ENCODE results near the gene XIRP2. TPM values are rescaled to one million over a fixed set of nuclear protein-coding genes. Genes with fewer than 3 reads are reported as not detected.

XIRP2 gene
- total RNA-seq, 1 experiment from 2014 or later: not detected

GRCh38 chr2:166957686-166958085 lies 69.4 kb downstream of the XIRP2 start:
- Histone ChIP-seq H3K9me2 (replicated peaks; ENCODE audit: insufficient read depth, low read length) (no peaks in the 10 kb centered on the region), H3K4me3 (ENCODE audit: low read length) (no peak overlapping the region), H3K36me3 (ENCODE audit: insufficient read depth, low read length) (no peaks in the 10 kb centered on the region), H3K27ac (ENCODE audit: low read length) (no peak overlapping the region), H3K4me1 (ENCODE audit: low read length) (no peaks in the 10 kb centered on the region), H3K79me2 (ENCODE audit: low read length) (no peaks in the 10 kb centered on the region), H3K9me3 (ENCODE audit: low read length) (peaks cover 12% of the 10 kb centered on the region), H2AFZ (ENCODE audit: low read length) (no peak overlapping the region), H3K9ac (ENCODE audit: low read length) (no peak overlapping the region), H4K20me1 (ENCODE audit: insufficient read depth, low read depth, low read length) (no peaks in the 10 kb centered on the region), H3K27me3 (ENCODE audit: low read length) (no peaks in the 10 kb centered on the region), H3K4me2 (ENCODE audit: low read depth, low read length, poor library complexity, severe bottlenecking) (no peak overlapping the region)
- no peak for DNase-seq

GRCh38 chr2:166958986-166959481 lies 70.8 kb downstream of the XIRP2 start:
- Histone ChIP-seq H3K4me2 (ENCODE audit: low read depth, low read length, poor library complexity, severe bottlenecking) (no peak overlapping the region), H3K36me3 (ENCODE audit: insufficient read depth, low read length) (no peaks in the 10 kb centered on the region), H2AFZ (ENCODE audit: low read length) (no peak overlapping the region), H3K9ac (ENCODE audit: low read length) (no peak overlapping the region), H3K9me2 (replicated peaks; ENCODE audit: insufficient read depth, low read length) (no peaks in the 10 kb centered on the region), H3K4me3 (ENCODE audit: low read length) (no peak overlapping the region), H3K27me3 (ENCODE audit: low read length) (no peaks in the 10 kb centered on the region), H3K9me3 (ENCODE audit: low read length) (peaks cover 4% of the 10 kb centered on the region), H4K20me1 (ENCODE audit: insufficient read depth, low read depth, low read length) (no peaks in the 10 kb centered on the region), H3K79me2 (ENCODE audit: low read length) (no peaks in the 10 kb centered on the region), H3K4me1 (ENCODE audit: low read length) (no peaks in the 10 kb centered on the region), H3K27ac (ENCODE audit: low read length) (no peak overlapping the region)
- DNase-seq: no peak

GRCh38 chr2:166959556-166959955 lies 71.3 kb downstream of the XIRP2 start:
- H3K9ac ChIP-seq (ENCODE audit: low read length): no peak overlapping the region

GRCh38 chr2:166960702-166961270 lies 72.5 kb downstream of the XIRP2 start:
- Histone ChIP-seq H3K79me2 (ENCODE audit: low read length) (no peaks in the 10 kb centered on the region), H3K36me3 (ENCODE audit: insufficient read depth, low read length) (no peaks in the 10 kb centered on the region), H3K9me2 (replicated peaks; ENCODE audit: insufficient read depth, low read length) (no peaks in the 10 kb centered on the region), H3K4me3 (ENCODE audit: low read length) (no peak overlapping the region), H3K27me3 (ENCODE audit: low read length) (no peaks in the 10 kb centered on the region), H3K4me1 (ENCODE audit: low read length) (no peaks in the 10 kb centered on the region), H4K20me1 (ENCODE audit: insufficient read depth, low read depth, low read length) (no peaks in the 10 kb centered on the region), H3K9me3 (ENCODE audit: low read length) (peaks cover 7% of the 10 kb centered on the region), H3K9ac (ENCODE audit: low read length) (no peak overlapping the region), H2AFZ (ENCODE audit: low read length) (no peak overlapping the region), H3K27ac (ENCODE audit: low read length) (no peak overlapping the region), H3K4me2 (ENCODE audit: low read depth, low read length, poor library complexity, severe bottlenecking) (no peak overlapping the region)
- DNase-seq: no peak

More at GRCh38 chr2:166959556-166959955, 71.3 kb downstream of the XIRP2 start:
- Histone ChIP-seq H3K4me2 (ENCODE audit: low read depth, low read length, poor library complexity, severe bottlenecking) (no peak overlapping the region), H3K4me1 (ENCODE audit: low read length) (no peaks in the 10 kb centered on the region), H3K9me3 (ENCODE audit: low read length) (peaks cover 5% of the 10 kb centered on the region), H3K9me2 (replicated peaks; ENCODE audit: insufficient read depth, low read length) (no peaks in the 10 kb centered on the region), H3K4me3 (ENCODE audit: low read length) (no peak overlapping the region), H3K36me3 (ENCODE audit: insufficient read depth, low read length) (no peaks in the 10 kb centered on the region), H4K20me1 (ENCODE audit: insufficient read depth, low read depth, low read length) (no peaks in the 10 kb centered on the region), H2AFZ (ENCODE audit: low read length) (no peak overlapping the region), H3K27ac (ENCODE audit: low read length) (no peak overlapping the region), H3K27me3 (ENCODE audit: low read length) (no peaks in the 10 kb centered on the region), H3K79me2 (ENCODE audit: low read length) (no peaks in the 10 kb centered on the region)
- no peak for DNase-seq

- no peak overlapping the region for H3K27ac ChIP-seq (ENCODE audit: low read length)
- no peak overlapping the region for H3K9ac ChIP-seq (ENCODE audit: low read length)
- peaks cover 12% of the 10 kb centered on the region for H3K9me3 ChIP-seq (ENCODE audit: low read length)
- H3K4me3 ChIP-seq (ENCODE audit: low read length): no peak overlapping the region
- H3K4me1 ChIP-seq (ENCODE audit: low read length): no peaks in the 10 kb centered on the region
- no peaks in the 10 kb centered on the region for H3K27me3 ChIP-seq (ENCODE audit: low read length)
- H3K79me2 ChIP-seq (ENCODE audit: low read length): no peaks in the 10 kb centered on the region
- no peaks in the 10 kb centered on the region for H3K9me2 ChIP-seq (replicated peaks; ENCODE audit: insufficient read depth, low read length)
- H3K4me2 ChIP-seq (ENCODE audit: low read depth, low read length, poor library complexity, severe bottlenecking): no peak overlapping the region
- no peaks in the 10 kb centered on the region for H4K20me1 ChIP-seq (ENCODE audit: insufficient read depth, low read depth, low read length)
- H2AFZ ChIP-seq (ENCODE audit: low read length): no peak overlapping the region
- DNase-seq: no peak
- no peaks in the 10 kb centered on the region for H3K36me3 ChIP-seq (ENCODE audit: insufficient read depth, low read length)
Measured at GRCh38 chr2:166961933-166962332, 73.7 kb downstream of the XIRP2 start.

GRCh38 chr2:166969486-166969885 lies 81.2 kb downstream of the XIRP2 start:
- Histone ChIP-seq H3K27me3 (ENCODE audit: low read length) (no peaks in the 10 kb centered on the region), H3K4me1 (ENCODE audit: low read length) (no peaks in the 10 kb centered on the region), H3K79me2 (ENCODE audit: low read length) (no peaks in the 10 kb centered on the region), H3K27ac (ENCODE audit: low read length) (no peak overlapping the region), H3K9me2 (replicated peaks; ENCODE audit: insufficient read depth, low read length) (no peaks in the 10 kb centered on the region), H3K4me3 (ENCODE audit: low read length) (no peak overlapping the region), H3K36me3 (ENCODE audit: insufficient read depth, low read length) (no peaks in the 10 kb centered on the region), H3K4me2 (ENCODE audit: low read depth, low read length, poor library complexity, severe bottlenecking) (no peak overlapping the region), H3K9me3 (ENCODE audit: low read length) (peaks cover 24% of the 10 kb centered on the region), H2AFZ (ENCODE audit: low read length) (no peak overlapping the region), H3K9ac (ENCODE audit: low read length) (no peak overlapping the region), H4K20me1 (ENCODE audit: insufficient read depth, low read depth, low read length) (no peaks in the 10 kb centered on the region)
- no peak for DNase-seq

GRCh38 chr2:166972002-166972401 lies 83.7 kb downstream of the XIRP2 start:
- Histone ChIP-seq H2AFZ (ENCODE audit: low read length) (no peak overlapping the region), H3K4me1 (ENCODE audit: low read length) (no peaks in the 10 kb centered on the region), H3K27me3 (ENCODE audit: low read length) (no peaks in the 10 kb centered on the region), H3K4me2 (ENCODE audit: low read depth, low read length, poor library complexity, severe bottlenecking) (no peak overlapping the region), H3K9me2 (replicated peaks; ENCODE audit: insufficient read depth, low read length) (no peaks in the 10 kb centered on the region), H3K79me2 (ENCODE audit: low read length) (no peaks in the 10 kb centered on the region), H4K20me1 (ENCODE audit: insufficient read depth, low read depth, low read length) (no peaks in the 10 kb centered on the region), H3K9ac (ENCODE audit: low read length) (no peak overlapping the region), H3K4me3 (ENCODE audit: low read length) (no peak overlapping the region), H3K9me3 (ENCODE audit: low read length) (peaks cover 17% of the 10 kb centered on the region; the same call in 1 of the 2 replicates), H3K36me3 (ENCODE audit: insufficient read depth, low read length) (no peaks in the 10 kb centered on the region), H3K27ac (ENCODE audit: low read length) (no peak overlapping the region)
- no peak for DNase-seq

GRCh38 chr2:166972418-166972817 lies 84.1 kb downstream of the XIRP2 start:
- no peak overlapping the region for H2AFZ ChIP-seq (ENCODE audit: low read length)
- H3K27ac ChIP-seq (ENCODE audit: low read length): no peak overlapping the region
- H3K4me1 ChIP-seq (ENCODE audit: low read length): no peaks in the 10 kb centered on the region
- H3K9me3 ChIP-seq (ENCODE audit: low read length): peaks cover 21% of the 10 kb centered on the region; the same call in 1 of the 2 replicates
- no peaks in the 10 kb centered on the region for H3K27me3 ChIP-seq (ENCODE audit: low read length)
- H4K20me1 ChIP-seq (ENCODE audit: insufficient read depth, low read depth, low read length): no peaks in the 10 kb centered on the region
- no peaks in the 10 kb centered on the region for H3K79me2 ChIP-seq (ENCODE audit: low read length)
- H3K36me3 ChIP-seq (ENCODE audit: insufficient read depth, low read length): no peaks in the 10 kb centered on the region
- DNase-seq: no peak
- no peaks in the 10 kb centered on the region for H3K9me2 ChIP-seq (replicated peaks; ENCODE audit: insufficient read depth, low read length)
- H3K4me2 ChIP-seq (ENCODE audit: low read depth, low read length, poor library complexity, severe bottlenecking): no peak overlapping the region
- no peak overlapping the region for H3K4me3 ChIP-seq (ENCODE audit: low read length)
- no peak overlapping the region for H3K9ac ChIP-seq (ENCODE audit: low read length)

Data from Karpas-422 (cell line).